Tibial artery (tissue), 4 donors: Measurements from ENCODE around the gene YRDC.

Experiments
- DNase-seq, 2 donors: peaks; one replicate each; pipeline ENCODE4 v3.0.0-alpha.2; 2019
- H3K27ac ChIP-seq, 2 donors: fragments of 200-600 bp; sonication (generic) in 1 of 2; 1 replicate in 1 of 2; 2 replicates in 1 of 2; pipeline ENCODE4 v1.5.1; 2018 to 2019; ENCODE audit warnings: mild to moderate bottlenecking in 1 of 2
- H3K27me3 ChIP-seq, 2 donors: fragments of 200-600 bp; sonication (generic) in 1 of 2; one replicate each; pipeline versions ENCODE4 v1.5.1 to v1.6.0; 2016 to 2019
- H3K36me3 ChIP-seq, 3 donors: fragments of 200-600 bp; sonication (generic) in 2 of 3; one replicate each; pipeline ENCODE4 v1.5.1; 2016 to 2019; ENCODE audit warnings: mild to moderate bottlenecking in 2 of 3
- H3K4me1 ChIP-seq, 4 donors: fragments of 200-600 bp; sonication (generic) in 2 of 4; 1 replicate in 3 of 4; 2 replicates in 1 of 4; pipeline ENCODE4 v1.5.1; 2016 to 2019
- H3K4me3 ChIP-seq, 2 donors: fragments of 200-600 bp; sonication (generic) in 1 of 2; 1 replicate in 1 of 2; 2 replicates in 1 of 2; pipeline ENCODE4 v1.5.1; 2018 to 2019; ENCODE audit warnings: mild to moderate bottlenecking in 2 of 2
- H3K9me3 ChIP-seq, 3 donors: fragments of 200-600 bp; sonication (generic) in 1 of 3; one replicate each; pipeline ENCODE4 v1.5.1; 2016 to 2019
- intact Hi-C: fragments of 100-400 bp; cut with DNase I; formaldehyde crosslinking; loops from one replicate; pipeline ENCODE4 v1.15.0; 2023; ENCODE audit warnings: low total_unique reads
- TF ChIP-seq, protein P1 (sequence below), 2 experiments: fragments of 200-600 bp in 1 of 2; fragments of 450-650 bp in 1 of 2; IDR thresholded peaks; one replicate each; pipeline ENCODE4 v1.5.1; 2017 to 2019; ENCODE audit warnings: antibody characterized with exemption in 2 of 2, mild to moderate bottlenecking in 1 of 2, moderate library complexity in 1 of 2

The YRDC gene

DNA sequence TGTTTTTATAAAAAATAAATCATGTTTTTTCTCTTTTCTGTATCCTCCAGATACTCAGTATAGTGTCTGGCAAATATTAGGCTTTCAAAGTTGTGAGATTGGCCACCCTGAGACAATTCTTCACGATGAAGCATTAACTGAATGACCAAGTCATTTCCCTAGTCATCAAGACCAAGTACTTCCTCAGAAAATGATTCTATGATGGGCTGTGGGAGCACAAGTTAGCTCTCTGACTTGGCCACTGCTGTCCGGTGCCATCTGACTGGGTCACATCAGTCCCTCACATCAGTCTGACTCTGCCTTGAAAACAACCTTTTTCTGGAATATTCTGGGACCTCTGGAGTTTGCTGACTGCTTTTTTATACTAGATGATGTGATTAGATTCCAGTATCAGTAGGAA, 13.5 kb upstream of the YRDC start:
- H3K4me3 ChIP-seq: no peak overlapping the region
- H3K36me3 ChIP-seq: peaks cover 48 to 94% (median 77%) of the 10 kb centered on the region in 3 donors
- peaks cover 0 to 4% (median 0%) of the 10 kb centered on the region in 4 donors for H3K4me1 ChIP-seq

DNA sequence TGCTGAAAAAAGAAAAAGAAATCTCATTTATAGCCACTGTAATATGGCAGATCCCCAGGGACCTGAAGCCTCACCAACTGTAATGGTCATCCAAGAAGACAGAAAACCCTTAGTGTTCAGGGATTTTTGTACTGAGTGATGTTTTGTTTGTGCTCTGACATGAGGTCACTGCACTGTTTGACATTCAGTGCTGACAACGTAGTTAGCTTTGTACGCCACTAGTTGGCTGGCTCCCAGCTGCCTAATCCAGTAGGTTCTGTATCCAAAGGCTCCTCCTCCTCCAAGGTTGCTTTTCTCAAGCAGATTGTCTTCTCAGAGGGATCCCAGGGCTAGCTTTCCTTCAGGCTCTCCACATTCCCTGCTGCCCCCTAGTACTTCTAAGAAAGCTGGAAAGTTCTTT, 9.5 kb upstream of the YRDC start:
- Histone ChIP-seq H3K36me3 (peaks cover 45 to 83% (median 63%) of the 10 kb centered on the region in 3 donors), H3K27ac (no peak overlapping the region), H3K9me3 (no peaks in the 10 kb centered on the region), H3K27me3 (no peaks in the 10 kb centered on the region), H3K4me1 (peaks cover 0 to 4% (median 0%) of the 10 kb centered on the region in 4 donors), H3K4me3 (no peak overlapping the region)
- no peak for DNase-seq
- TF ChIP-seq, protein P1, sequence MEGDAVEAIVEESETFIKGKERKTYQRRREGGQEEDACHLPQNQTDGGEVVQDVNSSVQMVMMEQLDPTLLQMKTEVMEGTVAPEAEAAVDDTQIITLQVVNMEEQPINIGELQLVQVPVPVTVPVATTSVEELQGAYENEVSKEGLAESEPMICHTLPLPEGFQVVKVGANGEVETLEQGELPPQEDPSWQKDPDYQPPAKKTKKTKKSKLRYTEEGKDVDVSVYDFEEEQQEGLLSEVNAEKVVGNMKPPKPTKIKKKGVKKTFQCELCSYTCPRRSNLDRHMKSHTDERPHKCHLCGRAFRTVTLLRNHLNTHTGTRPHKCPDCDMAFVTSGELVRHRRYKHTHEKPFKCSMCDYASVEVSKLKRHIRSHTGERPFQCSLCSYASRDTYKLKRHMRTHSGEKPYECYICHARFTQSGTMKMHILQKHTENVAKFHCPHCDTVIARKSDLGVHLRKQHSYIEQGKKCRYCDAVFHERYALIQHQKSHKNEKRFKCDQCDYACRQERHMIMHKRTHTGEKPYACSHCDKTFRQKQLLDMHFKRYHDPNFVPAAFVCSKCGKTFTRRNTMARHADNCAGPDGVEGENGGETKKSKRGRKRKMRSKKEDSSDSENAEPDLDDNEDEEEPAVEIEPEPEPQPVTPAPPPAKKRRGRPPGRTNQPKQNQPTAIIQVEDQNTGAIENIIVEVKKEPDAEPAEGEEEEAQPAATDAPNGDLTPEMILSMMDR (IDR thresholded peaks at IDR 0.05): no peak
- intact Hi-C loops: no loop called here

More for the DNA sequence above, 13.5 kb upstream of the YRDC start:
- TF ChIP-seq, protein P1 (IDR thresholded peaks at IDR 0.05): no peak
- no peaks in the 10 kb centered on the region for H3K27me3 ChIP-seq
- intact Hi-C loops: no loop called here
- no peak overlapping the region for H3K27ac ChIP-seq
- no peaks in the 10 kb centered on the region for H3K9me3 ChIP-seq
- DNase-seq: no peak

DNA sequence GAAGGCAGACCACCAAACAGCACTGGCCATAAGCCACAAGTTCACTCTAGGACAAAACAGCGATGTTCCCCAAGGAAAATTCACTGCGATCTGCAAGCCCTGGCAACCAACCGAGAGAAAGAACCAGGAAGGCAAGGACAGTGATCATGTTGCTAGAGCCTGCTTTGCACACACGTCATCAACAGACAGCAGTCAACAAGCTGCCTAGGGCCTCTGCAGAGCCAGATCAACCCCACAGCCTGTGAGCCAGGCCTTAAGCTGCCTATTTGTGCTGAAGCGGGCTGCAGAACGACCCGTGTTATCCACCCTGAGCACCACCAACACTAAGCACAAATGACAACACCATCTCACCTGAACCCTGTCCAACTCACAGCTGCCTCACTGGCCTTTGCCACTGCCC, 6.2 kb upstream of the YRDC start:
- no peaks in the 10 kb centered on the region for H3K27me3 ChIP-seq
- H3K36me3 ChIP-seq: peaks cover 18 to 55% (median 37%) of the 10 kb centered on the region in 3 donors
- no peaks in the 10 kb centered on the region for H3K9me3 ChIP-seq
- DNase-seq: no peak
- H3K27ac ChIP-seq: no peak overlapping the region
- peaks cover 0 to 23% (median 5%) of the 10 kb centered on the region in 4 donors for H3K4me1 ChIP-seq
- TF ChIP-seq, protein P1 (IDR thresholded peaks at IDR 0.05): no peak
- intact Hi-C loops: loop anchor here (5.0 kb wide), 1 partner anchor 43 kb away; the partner anchor contains the start of gene MTF1
- no peak overlapping the region for H3K4me3 ChIP-seq

DNA sequence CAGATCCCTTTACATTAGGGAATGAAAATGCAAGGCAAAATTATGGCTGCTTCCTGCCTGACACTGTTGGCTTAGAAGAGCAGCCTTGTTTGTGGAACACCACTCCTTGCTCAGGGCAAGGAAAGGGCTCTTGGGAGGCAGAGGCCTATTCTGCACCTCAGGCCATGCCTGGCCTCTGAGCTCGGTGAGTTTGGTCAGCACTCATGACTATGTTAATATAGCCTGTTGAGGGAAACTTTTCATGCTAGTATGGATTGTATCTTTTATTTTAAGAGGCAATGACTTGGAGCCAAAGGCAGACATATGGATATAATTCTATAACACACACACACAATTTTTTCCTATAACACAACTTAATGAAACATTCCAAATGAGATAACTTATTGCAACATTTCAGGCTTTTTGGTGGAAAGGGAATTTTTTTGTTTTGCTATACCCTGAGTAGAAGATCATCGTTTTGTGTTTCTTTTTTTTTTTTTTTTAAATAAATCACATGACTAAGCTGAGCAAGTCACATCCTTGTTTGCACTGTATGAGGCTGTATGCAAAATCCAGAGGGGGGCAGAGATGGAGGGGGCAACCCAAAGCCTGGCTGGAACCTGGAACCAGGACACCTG, 5.6 kb upstream of the YRDC start:
- no peak overlapping the region for H3K4me3 ChIP-seq
- peaks cover 15 to 49% (median 31%) of the 10 kb centered on the region in 3 donors for H3K36me3 ChIP-seq
- intact Hi-C loops: loop anchor here (5.0 kb wide), 1 partner anchor 44 kb away; the partner anchor contains the start of gene MTF1
- H3K27ac ChIP-seq: no peak overlapping the region
- H3K9me3 ChIP-seq: no peaks in the 10 kb centered on the region
- no peaks in the 10 kb centered on the region for H3K27me3 ChIP-seq
- TF ChIP-seq, protein P1 (IDR thresholded peaks at IDR 0.05): no peak
- DNase-seq: no peak
- H3K4me1 ChIP-seq: peaks cover 0 to 29% (median 11%) of the 10 kb centered on the region in 4 donors

DNA sequence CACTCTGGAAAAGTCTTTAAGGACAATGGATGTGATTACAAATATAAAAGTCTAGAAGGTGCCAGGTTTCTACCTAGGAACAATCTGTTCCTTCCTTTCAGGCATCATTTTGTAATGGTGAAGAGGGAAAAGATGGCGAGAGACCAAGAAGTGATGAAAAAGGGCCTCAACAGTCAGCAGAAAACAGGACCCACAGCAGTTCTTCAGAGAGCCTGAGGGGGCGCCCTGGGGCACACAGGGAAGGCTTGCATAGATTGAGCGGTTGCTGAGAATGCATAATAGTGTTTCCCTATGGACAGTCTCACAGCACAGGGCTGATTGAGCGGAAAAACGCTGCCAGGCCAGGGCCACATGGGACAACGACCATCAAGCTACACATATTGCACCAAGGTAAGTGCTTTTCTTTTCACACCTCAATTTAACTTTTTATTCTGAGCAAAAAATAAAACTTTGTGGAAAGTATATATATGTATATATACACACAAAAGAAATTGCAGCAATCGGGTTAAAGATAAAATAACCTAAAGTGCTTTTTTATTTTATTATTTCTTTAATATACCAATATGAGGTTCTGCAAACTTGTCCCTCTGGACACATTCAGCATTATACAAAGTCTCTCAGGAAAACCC, 3.1 kb upstream of the YRDC start:
- peaks cover 0 to 38% (median 26%) of the 10 kb centered on the region in 4 donors for H3K4me1 ChIP-seq
- H3K27me3 ChIP-seq: no peaks in the 10 kb centered on the region
- TF ChIP-seq, protein P1 (IDR thresholded peaks at IDR 0.05): peak; percentile 53 to 69
- peak overlapping the region in 1 of 2 donors; percentile 96 for H3K27ac ChIP-seq
- H3K36me3 ChIP-seq: peaks cover 12 to 32% (median 14%) of the 10 kb centered on the region in 3 donors
- no peak overlapping the region for H3K4me3 ChIP-seq
- no peaks in the 10 kb centered on the region for H3K9me3 ChIP-seq
- peak in 1 of 2 donors; percentile 73 for DNase-seq
- intact Hi-C loops: loop anchor here (5.0 kb wide), 1 partner anchor 46 kb away; the partner anchor contains the start of gene MTF1
